ENCODE data around the gene GPR156.
"Not testable (repeated sequence)": the region's sequence is repeated elsewhere in the genome, so short reads cannot be mapped to it uniquely, and the experiment has no call there.

GPR156 gene

DNA sequence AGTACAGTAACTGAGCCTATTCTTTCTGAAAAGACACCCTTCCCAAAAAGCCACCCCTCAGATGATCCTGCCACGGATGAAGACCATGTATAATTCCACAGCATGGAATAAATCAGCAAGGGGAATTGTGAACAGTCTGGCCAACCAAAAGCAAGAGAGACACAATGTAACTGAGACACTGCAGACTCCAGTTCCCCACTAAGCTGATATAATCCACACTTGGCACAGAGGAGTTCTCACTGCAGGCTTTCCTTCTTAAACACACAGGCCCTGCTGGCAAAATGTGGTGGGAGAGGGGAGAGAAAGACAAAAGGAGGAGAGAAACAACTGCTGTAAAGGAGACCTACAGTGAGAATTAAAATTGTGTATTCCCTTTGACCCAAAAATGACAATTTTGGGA lies 12.7 kb downstream of the GPR156 start:
- DNase-seq: no peak

DNA sequence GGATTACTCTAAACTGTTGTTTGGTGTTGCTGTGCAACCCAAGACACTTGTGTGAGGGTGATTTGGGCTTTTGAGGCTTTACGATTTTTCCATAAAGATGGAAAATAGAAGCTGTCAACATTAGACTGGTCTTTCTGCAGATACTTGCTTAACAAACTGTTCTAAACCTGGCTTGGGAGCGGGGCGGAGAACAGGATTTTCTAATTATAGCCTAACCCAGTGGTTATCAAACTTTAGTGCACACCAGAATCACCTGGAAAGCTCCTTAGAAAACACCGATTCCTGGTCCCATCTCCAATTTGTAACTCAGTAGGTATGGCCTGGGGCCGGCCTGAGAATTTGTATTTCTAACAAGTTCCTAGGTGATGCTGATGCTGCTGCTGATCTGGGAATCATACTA lies 19.0 kb downstream of the GPR156 start:
- no peak for DNase-seq

DNA sequence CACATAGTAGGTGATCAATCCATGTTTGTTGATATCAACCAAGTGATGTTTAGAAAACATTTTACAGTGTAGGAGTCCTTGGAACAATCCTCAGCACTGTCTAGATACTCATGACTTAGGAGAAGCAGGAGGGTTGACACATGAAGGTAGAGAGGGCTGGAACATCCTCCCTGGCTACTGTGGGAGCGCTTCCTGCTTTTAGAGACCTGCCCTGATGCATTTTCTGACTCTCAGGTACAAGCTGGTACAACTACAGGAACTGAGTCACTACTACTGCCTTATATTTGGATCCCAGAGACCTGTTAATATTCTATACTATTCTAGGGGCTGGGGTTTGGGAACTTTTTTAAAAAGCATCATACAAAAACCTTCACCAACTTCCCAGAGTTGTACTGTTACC lies 20.1 kb downstream of the GPR156 start:
- DNase-seq: no peak

DNA sequence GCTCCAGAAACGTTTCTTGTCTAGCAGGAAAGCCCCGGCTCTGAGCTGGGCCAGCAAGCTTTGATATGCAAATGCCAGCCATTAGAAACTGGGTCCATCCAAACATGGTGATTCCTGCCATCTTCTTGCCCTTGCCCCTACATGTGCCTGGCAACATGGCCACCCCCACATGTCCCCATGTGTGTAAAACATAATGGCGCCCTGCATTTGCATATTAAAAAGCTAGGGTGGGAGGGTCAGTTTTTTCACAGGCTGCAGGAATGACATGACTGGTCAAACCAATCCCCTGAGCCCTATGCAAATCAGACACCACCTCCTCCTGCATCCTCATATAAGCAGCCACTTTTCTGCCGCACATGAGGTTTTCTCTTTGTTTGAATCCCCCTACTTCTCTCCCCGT lies 21.2 kb downstream of the GPR156 start:
- no peak for DNase-seq

DNA sequence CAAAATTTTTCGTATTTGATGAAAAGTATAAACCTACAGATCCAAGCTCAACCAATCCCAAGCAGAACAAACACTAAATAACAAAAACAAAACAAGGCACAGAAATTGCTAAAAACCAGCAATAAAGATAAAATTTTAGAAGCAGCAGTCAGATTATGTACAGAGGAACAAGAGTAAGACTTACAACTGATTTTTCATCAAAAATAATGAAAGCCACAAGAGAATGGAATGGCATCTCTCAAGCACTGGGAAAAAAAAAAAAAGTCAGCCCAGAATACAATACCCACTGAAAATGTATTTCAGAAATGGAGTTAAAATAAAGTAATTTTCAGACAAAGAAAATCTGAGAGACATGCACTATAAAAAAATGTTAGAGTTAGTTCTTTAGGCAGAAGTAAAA lies 27.0 kb downstream of the GPR156 start:
- no peak for DNase-seq

DNA sequence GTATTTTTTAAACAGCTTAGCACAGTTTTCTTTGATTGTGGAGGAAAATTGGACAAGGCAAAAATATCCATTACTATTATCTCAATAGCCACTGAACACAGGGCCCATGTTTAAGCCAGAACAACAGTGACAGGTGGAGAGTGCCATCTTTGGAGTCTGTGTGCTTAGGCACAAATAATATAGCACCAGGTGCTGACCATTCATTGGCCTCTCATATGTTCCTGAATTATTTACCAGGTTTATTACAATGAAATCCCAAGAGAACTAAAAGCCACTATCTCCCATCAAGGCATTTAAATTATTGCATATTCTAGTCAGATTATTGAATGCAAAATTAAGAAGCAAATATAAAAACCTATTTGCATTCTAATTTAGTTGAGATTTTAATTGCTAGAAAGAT lies 39.6 kb downstream of the GPR156 start:
- DNase-seq: no peak

DNA sequence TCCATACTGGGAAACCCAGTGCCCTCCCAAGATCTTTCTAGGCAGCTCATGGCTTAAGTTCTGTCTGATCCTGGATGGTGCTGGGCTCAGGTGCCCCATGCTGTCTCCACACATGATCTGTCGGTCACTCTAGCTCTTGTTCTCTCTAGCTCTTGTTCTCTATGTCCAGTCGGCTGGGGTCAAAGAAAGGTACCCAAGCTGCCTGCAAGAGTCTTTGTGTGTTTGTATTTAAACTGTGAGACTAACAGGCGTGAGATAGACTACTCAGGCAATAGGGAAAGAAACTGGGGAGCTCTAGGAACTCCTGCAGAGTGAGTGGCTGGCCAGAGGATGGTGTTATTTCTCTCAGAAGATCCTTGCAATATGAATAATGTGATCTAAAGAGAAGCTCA lies 40.2 kb downstream of the GPR156 start:
- no peak for DNase-seq

DNA sequence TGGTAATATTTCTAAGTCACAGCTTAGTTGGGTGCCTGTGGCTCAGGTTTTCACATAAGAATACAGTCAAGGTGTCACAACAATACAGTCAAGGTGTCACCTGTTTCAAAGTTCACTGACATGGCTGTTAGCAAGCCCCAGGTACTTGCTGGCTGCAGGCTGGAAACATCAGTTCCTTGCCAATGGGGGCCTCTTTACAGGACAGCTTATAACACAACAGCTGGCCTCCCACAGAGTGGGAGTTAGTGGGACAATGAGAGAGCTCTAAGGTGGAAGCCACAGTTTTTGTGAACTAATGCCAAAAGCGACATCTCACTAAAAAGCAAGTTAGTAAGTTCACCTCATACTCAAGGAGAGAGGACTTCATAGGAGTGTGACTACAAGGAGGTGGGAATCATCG lies 45.4 kb downstream of the GPR156 start:
- no peak for DNase-seq

DNA sequence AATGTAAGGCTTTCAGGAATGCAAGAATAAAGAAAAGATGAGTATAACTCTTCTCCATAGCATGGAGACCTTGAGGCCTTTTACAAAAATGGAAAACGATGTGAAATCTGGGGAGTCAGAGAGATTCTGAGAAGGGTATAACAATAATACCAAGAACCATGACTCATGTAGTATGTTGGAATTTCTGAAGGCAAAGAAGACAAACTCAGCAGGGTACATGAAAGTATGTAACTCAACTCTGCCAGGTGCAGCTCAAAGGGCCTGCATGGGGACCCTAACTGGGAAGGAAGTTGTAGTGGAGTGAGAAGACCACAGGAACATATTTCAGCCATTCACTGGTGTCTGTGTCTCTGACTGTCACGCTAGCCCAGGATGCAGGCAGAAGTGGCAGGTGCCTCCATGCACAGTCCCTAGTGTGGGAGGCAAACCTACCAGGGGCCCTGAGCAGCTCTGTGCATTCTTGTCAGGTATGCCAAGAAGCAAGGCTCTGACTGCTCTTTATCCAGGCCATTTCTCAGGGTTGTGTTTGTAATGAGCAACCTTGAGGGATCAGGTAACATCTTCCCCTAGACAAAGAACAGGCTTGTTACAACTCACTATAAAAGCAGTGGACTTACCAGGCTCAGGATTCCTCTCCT lies 57.2 kb downstream of the GPR156 start:
- no peak for DNase-seq

DNA sequence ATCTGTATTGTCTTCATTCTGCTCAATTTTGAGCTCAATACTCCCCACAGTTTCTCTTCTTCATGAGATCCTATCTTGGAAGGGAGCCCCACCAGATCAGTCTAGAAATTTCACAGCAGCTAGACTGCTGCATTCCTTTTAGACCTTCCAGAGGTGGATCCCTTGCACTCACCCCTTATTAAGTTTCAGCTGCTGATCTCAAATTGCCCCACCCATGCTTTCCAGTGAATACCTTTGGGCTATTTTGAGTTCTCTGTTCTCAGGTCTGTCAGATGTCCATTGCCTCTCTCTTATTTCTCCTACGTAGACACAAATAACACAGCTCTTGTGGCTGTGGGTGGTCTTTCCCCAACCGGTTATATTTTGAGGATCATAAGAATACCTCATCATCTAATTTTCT lies 60.8 kb downstream of the GPR156 start:
- no peak for DNase-seq

DNA sequence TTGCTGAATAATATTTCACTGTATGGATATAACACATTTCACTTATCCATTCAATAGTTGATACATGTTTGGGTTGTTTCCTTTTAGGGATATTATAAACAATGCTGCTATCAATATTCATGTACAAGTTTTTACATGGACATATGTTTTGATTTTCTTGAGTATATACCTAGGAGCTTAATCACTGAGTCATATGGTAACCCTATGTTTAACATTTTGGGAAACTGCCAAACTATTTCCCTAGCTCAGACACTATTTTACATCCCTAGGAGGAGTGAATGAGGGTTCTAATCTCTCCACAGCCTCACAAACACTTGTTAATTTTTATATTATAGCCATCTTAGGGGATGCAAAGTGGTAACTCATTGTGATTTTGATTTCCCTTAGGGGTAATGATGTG lies 66.0 kb downstream of the GPR156 start:
- no peak for DNase-seq

DNA sequence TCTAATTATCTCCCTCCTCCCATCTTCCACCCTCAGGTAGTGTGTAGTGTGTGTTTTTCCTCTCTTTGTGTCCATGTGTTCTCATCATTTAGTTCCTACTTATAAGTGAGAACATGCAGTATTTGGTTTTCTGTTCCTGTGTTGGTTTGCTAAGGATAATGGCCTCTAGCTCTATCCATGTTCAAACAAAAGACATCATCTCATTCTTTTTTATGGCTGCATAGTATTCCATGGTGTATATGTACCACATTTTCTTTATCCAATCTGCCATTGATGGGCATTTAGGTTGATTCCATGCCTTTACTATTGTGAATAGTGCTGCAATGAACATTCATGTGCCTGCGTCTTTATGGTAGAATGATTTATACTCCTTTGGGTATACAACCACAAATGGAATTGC lies 68.4 kb downstream of the GPR156 start:
- not testable (repeated sequence) for DNase-seq

DNA sequence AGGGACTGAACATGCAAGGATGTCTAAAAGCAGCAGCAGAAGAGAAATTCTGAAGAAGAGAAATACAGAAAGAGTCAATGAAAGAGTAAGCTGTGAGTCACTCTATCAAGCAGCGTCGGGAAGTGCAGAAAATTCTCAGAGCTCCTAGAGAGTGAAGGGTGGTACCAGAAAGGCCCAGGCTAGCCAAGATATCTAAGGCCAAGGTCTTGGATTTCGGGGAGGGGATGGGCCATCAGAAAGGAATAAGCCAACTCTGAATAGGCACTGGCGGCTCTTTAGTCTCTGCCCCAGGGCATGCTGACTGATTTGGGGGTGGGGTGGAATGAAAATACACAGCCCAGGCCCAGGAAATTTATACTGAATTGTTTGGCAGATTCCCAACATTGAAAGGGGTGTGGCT lies 70.8 kb downstream of the GPR156 start:
- DNase-seq: no peak

DNA sequence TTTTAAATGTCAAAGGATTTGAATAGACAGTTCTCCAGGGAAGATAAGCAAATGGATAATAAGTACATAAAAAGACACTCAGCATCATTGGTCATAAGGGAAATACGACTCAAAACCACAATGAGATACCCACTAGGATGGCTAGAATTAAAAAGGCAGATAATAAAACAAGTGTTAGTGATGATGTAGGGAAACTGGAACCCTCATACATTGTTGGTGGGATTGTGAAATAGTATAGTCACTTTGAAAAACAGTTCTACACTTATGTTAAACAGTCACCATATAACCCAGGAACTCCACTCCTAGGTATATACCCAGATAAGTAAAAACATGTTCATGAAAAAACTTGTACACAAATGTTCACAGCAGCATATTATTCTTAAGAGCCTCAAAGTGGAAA lies 72.5 kb downstream of the GPR156 start:
- DNase-seq: no peak

DNA sequence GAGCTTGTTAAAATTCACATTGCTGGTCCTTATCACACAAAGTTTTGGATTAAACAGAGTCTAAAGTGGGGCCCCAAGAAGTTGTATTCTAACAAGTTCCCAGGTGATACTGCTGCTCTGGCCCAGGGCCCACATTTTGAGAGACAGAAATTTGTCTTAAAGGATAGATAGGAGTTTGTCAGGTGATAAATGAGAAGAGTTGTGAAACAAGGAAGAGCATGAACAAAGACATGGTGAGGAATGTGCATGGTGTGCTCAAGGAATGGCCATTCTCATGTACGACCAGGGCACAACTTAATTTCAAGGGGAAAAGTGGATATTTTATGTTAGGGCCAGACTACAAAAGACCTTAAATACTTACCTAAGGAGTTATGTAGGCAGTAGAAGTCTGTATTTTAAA lies 75.6 kb downstream of the GPR156 start:
- DNase-seq: no peak

DNA sequence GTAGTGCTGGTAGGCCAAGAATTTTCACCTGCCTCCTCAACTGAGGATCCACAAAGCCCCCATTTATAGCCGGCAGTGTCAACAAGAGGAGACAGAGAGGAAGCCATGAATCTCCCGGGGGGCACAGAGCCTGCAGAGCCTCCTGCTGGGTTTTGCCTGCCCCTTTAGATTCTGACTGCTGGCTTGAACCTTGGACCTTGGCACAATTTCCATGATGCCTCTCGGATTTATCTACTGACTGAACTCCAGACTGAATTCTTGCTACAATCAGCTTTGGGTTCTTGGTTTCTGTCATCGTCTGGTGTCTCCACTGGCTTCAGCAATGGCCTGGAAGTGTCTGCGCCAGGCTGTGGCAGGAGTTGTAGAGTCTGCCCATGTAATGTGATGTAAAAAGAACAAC lies 80.7 kb downstream of the GPR156 start:
- DNase-seq: no peak

DNA sequence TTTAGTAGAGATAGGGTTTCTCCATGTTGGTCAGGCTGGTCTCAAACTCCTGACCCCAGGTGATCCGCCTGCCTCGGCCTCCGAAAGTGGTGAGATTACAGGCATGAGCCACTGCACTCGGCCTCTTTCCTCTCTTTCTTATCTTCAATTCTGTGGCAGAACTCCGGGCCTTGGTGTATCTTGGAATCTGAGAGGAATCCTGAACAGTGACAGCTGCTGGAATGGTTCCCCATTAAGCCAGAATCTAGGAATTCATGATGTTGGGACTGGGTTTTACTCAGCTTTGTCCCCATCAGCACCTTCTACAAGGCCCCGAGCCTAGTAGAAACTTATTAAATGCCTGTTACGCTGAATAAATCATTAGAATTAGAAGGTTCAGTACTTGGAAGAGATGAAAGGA lies 81.4 kb downstream of the GPR156 start:
- no peak for DNase-seq

DNA sequence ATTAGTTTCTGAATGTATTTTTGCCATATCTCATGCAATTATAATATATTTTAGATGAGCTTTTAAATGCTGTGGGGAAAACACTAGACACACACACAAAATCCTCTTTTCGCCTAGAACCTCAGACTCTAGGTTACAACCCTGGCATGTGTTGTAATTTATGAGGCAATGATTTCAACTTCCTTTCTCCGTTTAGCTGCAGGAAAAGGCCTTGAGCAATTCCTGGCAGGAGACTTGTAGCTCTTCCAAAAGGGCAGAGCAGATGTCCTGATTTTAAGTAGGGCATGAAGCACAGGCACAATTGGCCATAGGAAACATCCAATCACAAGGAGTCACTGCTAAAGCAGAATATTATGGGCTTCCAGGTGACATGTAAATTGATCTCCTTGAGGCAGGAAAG lies 82.0 kb downstream of the GPR156 start:
- no peak for DNase-seq

DNA sequence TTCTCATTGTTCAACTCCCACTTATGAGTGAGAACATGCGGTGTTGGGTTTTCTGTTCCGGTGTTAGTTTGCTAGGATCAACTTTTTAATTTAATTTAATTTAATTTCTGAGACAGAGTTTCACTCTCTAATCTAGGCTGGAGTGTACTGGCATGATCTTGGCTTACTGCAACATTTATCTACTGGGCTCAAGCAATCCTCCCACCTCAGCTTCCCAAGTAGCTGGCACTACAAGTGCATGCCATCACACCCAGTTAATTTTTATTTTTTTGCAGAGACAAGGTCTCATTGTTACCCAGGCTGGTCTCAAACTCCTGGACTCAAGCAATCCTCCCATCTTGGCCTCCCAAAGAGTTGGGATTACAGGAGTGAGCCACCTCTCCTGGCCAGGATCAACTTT lies 82.7 kb downstream of the GPR156 start:
- DNase-seq: no peak

DNA sequence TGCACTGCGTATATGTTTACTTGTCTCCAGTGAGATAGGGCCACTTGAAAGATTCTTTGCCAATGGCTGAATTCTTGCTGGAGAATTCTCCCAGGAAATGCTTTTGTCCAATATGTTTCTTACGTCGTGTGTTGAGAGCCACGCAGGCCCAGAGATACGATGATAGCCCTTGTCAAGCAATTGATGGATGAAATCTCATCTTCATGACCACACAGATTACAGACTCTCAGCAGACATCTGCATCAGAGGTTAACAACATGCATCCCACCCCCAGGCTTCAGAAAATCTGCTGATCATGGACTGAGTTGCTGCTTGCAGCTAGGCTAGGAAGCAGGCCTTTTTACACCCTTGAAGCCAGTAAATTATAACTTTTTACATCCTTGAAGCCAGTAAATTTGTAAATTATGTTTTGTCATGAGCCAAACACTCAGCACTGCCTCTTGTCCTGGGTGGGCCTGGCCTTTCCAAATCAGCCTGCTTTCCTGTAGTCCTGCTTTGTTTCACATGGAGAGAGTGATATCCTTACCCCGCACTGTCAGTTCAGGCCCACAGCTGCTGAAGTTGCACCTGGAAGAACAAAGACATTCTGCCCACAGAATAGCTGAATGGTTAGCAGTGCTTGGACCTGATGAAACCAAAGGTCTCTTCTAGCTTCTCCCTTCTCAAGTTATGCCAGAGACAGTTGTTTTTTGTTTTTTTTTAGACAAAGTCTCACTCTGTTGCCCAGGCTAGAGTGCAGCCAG lies 84.4 kb downstream of the GPR156 start:
- no peak for DNase-seq

DNA sequence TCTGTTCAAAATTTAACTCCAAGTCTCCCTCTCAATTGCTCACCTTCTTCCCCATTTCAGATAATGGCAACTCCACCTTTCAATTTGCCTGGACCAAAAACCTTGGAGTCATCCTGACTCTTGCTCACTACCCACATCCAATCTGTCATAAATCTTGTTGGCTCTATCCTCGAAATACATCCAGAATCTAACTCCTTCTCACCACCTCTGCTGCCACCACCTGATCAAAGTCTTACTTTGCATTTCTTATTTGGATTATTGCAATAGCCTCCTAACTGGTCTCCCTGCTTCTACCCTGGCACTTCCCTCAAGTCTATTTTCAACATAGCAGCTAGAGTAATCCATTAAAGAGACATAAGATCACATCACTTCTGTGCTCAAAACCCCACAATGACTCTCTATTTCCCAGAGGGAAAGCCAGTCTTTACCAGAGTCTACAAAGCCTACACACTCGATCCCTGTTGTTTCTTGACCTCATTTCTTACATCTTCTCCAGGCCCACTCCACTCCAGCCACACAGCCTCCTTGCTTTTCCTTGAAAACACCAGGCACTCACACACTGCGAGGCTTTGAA lies 86.6 kb downstream of the GPR156 start:
- DNase-seq: no peak

DNA sequence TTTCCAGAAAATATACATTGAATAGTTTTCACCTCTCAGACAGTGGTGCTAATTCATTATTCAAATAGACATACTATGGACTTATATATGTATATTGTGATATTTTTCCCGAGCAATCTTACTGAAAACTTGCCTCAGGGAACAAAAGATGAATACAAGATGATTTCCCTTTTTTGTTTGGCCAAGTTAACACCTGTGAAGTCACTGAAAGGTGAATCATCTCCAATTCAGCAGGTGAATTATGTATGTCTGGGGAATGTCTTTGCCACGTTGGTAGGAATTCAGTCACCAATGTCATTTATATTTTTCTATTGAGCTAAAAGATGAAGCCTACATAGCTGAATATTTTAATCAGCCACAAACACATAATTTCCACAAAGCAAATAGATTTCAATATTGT lies 88.2 kb downstream of the GPR156 start:
- DNase-seq: no peak

DNA sequence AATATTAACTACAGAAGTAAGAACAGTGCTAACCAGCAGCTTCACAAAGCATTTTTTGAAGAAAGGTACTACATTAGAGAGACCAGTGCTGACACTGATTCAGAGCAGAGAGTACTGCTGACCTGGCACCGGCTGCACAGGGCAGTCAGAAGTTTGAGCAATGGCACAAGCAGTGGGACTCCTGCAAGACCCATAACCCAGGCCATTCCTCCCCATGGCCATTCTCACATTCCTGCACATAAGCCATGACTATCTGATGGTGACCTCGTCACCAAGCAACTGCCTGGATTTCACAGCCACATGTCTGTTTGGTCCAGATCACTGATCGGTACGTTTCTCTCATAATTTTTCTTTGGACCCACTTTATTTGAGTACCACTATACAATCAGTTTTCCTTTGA lies 88.7 kb downstream of the GPR156 start:
- no peak for DNase-seq

DNA sequence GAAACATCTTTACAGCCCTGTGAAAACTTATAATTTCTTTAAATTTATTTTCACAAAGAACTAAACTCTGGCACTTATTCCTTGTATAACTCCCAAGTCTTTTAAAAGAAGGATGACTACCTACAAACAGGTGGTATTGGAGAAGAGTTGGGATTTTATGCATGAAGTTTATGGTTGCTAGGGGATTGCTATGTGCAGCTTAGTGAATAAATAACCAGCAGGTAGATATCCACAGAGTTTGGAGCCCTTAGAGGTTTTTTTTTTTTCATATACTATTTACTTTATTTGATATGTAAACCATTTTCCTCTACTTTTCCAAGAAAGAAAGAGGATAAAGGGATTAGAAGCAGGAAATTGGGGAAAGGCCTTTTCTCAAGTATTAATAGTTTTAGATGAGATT lies 91.5 kb downstream of the GPR156 start:
- no peak for DNase-seq

DNA sequence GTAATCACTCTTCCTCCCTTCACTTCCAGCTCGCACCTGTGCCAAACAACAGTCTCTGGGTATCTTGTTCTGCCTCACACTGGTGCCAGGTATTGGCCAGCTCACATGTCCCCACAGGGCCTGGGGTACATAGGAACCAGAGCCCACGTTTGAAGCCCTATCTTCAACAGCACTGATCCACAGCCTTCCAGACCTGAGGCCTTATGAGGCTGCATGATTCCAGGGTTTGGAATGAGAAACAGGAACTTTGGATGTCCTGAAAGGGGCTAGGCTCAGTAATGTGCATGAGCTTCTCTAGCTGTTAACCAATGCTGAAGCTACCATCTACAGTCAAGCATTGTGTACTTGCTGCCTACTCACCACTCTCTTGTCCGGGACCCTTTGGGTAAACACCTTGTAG lies 92.4 kb downstream of the GPR156 start:
- no peak for DNase-seq
